Right ventricle myocardium superior (tissue), 1 donor: ENCODE measurements around the gene KLF8. TPM values are rescaled to one million over a fixed set of nuclear protein-coding genes. Genes with fewer than 3 reads are reported as not detected.

Experiments used
- ATAC-seq: fragments of 200-7000 bp; cut with Tn5 transposase; one replicate; pipeline ENCODE4 v1.9.1; 2020; ENCODE audit warnings: mild to moderate bottlenecking; ENCODE audit not compliant: poor library complexity
- DNase-seq: peaks from one replicate; pipeline ENCODE4 v3.0.0-alpha.2; 2020
- intact Hi-C: fragments of 100-400 bp; cut with DNase I; formaldehyde crosslinking; loops from one replicate; pipeline ENCODE4 v1.11.2; 2022
- total RNA-seq: library from RNA; stranded (reverse); fragmentation: NEBNext Ultra II Directional; extraction: Animal tissue kit (Norgen Biotek cat#: 25700); gene quantifications from one replicate; pipeline ENCODE4 v1.2.1, GENCODE V29; 2021
- donor health status: DM: no; HTN: yes; CAD: no; lungs with severe emphysema.

Gene KLF8
- total RNA-seq, 1 donor from 2014 or later, result 3.2 TPM

- ATAC-seq (no peak), DNase-seq (no peak)
- intact Hi-C loops, result no loop called here
Measured at GRCh38 chrX:56288608-56289007, 56.5 kb downstream of the KLF8 start.

- intact Hi-C loops, result no loop called here
- DNase-seq, result no peak
- no peak for ATAC-seq
Measured at GRCh38 chrX:56289449-56289848, 57.3 kb downstream of the KLF8 start.

GRCh38 chrX:56308726-56309125 lies 76.6 kb downstream of the KLF8 start:
- intact Hi-C loops, result no loop called here
- no peak for DNase-seq
- no peak for ATAC-seq

DNA sequence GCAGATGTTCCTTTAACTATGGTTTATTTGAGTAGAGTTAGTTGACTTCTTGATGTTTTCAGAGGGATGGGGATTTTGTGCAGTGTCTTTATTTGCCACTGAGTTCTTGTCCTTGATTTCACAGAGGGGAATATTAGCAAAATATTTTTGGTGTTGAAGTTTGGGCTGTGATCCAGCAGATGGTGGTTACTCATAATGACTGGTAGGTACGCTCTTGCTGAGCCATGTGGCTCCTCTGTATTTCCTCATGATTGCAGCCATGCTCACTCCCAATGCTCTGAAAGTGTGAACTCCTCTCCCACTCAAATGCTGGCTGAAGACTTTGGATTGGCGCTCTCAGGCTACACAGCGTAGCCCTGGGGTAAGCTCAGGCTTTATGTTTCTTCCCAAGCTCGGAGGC lies 77.7 kb downstream of the KLF8 start:
- ATAC-seq, result no peak
- no peak for DNase-seq
- intact Hi-C loops, result no loop called here

GRCh38 chrX:56310581-56310980 lies 78.4 kb downstream of the KLF8 start:
- DNase-seq (no peak), ATAC-seq (no peak)
- intact Hi-C loops, result no loop called here

- ATAC-seq (no peak), DNase-seq (no peak)
- intact Hi-C loops, result no loop called here
Measured at GRCh38 chrX:56313308-56313707, 81.2 kb downstream of the KLF8 start.

GRCh38 chrX:56314334-56314733 lies 82.2 kb downstream of the KLF8 start:
- ATAC-seq (no peak), DNase-seq (no peak)
- intact Hi-C loops, result no loop called here

- intact Hi-C loops, result no loop called here
- DNase-seq, result no peak
- ATAC-seq, result no peak
Measured at GRCh38 chrX:56318076-56318475, 85.9 kb downstream of the KLF8 start.

- ATAC-seq (no peak), DNase-seq (no peak)
- intact Hi-C loops, result no loop called here
Measured at GRCh38 chrX:56319165-56319564, 87.0 kb downstream of the KLF8 start.
